Stimulated activated CD8-positive, alpha-beta memory T cell treated with anti-CD3 and anti-CD28 coated beads, Interleukin-4, amount 100 ng/mL, for 1 hour (primary cell): ENCODE measurements around the gene RNU2-63P.
"Not testable (repeated sequence)": the region's sequence is repeated elsewhere in the genome, so short reads cannot be mapped to it uniquely, and the experiment has no call there.

Experiments
- DNase-seq, 2 donors: peaks; one replicate each; pipeline ENCODE4 v3.0.0-alpha.2; 2020; ENCODE audit warnings: low read depth in 2 of 2, low spot score in 1 of 2

The RNU2-63P gene

GRCh38 chr2:87985902-87986301 is 30.4 kb downstream of the RNU2-63P start:
- not testable (repeated sequence) for DNase-seq

GRCh38 chr2:87981182-87981581 is 35.2 kb downstream of the RNU2-63P start:
- DNase-seq, result not testable (repeated sequence)

- DNase-seq, result not testable (repeated sequence)
Observed at GRCh38 chr2:87972385-87972784, 44.0 kb downstream of the RNU2-63P start.
